Trophoblast cell (in vitro differentiated cells and primary cell): ENCODE data around the gene MFSD8.
"Not testable (repeated sequence)": the region's sequence is repeated elsewhere in the genome, so short reads cannot be mapped to it uniquely, and the experiment has no call there.

Experiments used
- DNase-seq, 2 donors: peaks; one replicate each; pipeline ENCODE4 v3.0.0-alpha.2; 2016
- H2AFZ ChIP-seq: 2 replicates; pipeline ENCODE4 v1.6.1; 2013; ENCODE audit warnings: low read length, moderate library complexity, mild to moderate bottlenecking; ENCODE audit not compliant: insufficient read depth, poor library complexity
- H2AK5ac ChIP-seq: 2 replicates; pipeline ENCODE4 v1.6.1; 2013; ENCODE audit warnings: mild to moderate bottlenecking, low read length
- H2BK120ac ChIP-seq: 2 replicates; pipeline ENCODE4 v1.6.1; 2013; ENCODE audit warnings: low read length, mild to moderate bottlenecking, moderate library complexity; ENCODE audit not compliant: insufficient read depth, poor library complexity
- H2BK12ac ChIP-seq: 2 replicates; pipeline ENCODE4 v1.6.1; 2013; ENCODE audit warnings: mild to moderate bottlenecking, low read length, moderate library complexity
- H2BK5ac ChIP-seq: 2 replicates; pipeline ENCODE4 v1.6.1; 2013; ENCODE audit warnings: low read length, low read depth, moderate library complexity, mild to moderate bottlenecking; ENCODE audit not compliant: poor library complexity
- H3K14ac ChIP-seq: 2 replicates; pipeline ENCODE4 v1.6.1; 2013; ENCODE audit warnings: mild to moderate bottlenecking, low read length
- H3K18ac ChIP-seq: 2 replicates; pipeline ENCODE4 v1.6.1; 2013; ENCODE audit warnings: mild to moderate bottlenecking, low read length
- H3K23ac ChIP-seq: 2 replicates; pipeline ENCODE4 v1.6.1; 2013; ENCODE audit warnings: low read length
- H3K27ac ChIP-seq: 2 replicates; pipeline ENCODE4 v1.5.1; 2013; ENCODE audit warnings: low read depth, mild to moderate bottlenecking, inconsistent platforms, low read length, moderate library complexity
- H3K27me3 ChIP-seq: 2 replicates; pipeline ENCODE4 v1.6.1; 2013; ENCODE audit warnings: inconsistent platforms, mild to moderate bottlenecking, low read length, moderate library complexity; ENCODE audit not compliant: insufficient read depth
- H3K36me3 ChIP-seq, 2 experiments: 1 replicate in 1 of 2; 2 replicates in 1 of 2; pipeline ENCODE4 v1.6.1; 2013; ENCODE audit warnings: low read length in 2 of 2, mild to moderate bottlenecking in 2 of 2, moderate library complexity in 1 of 2; ENCODE audit not compliant: insufficient read depth in 2 of 2, control insufficient read depth in 1 of 2
- H3K4ac ChIP-seq: 2 replicates; pipeline ENCODE4 v1.6.1; 2013; ENCODE audit warnings: low read depth, mild to moderate bottlenecking, low read length, moderate library complexity
- H3K4me1 ChIP-seq, 2 experiments: 1 replicate in 1 of 2; 2 replicates in 1 of 2; pipeline ENCODE4 v1.6.1; 2013; ENCODE audit warnings: low read length in 2 of 2, mild to moderate bottlenecking in 2 of 2, moderate library complexity in 1 of 2; ENCODE audit not compliant: insufficient read depth in 2 of 2, control insufficient read depth in 1 of 2
- H3K4me2 ChIP-seq: 2 replicates; pipeline ENCODE4 v1.6.1; 2013; ENCODE audit warnings: inconsistent platforms, mild to moderate bottlenecking, low read length, moderate library complexity
- H3K4me3 ChIP-seq: 2 replicates; pipeline ENCODE4 v1.5.1; 2013; ENCODE audit warnings: mild to moderate bottlenecking, low read depth, low read length, inconsistent platforms
- H3K79me1 ChIP-seq: one replicate; pipeline ENCODE4 v1.6.1; 2013; ENCODE audit warnings: low read length
- H3K79me2 ChIP-seq: 2 replicates; pipeline ENCODE4 v1.6.1; 2013; ENCODE audit warnings: low read length, mild to moderate bottlenecking; ENCODE audit not compliant: control insufficient read depth, insufficient read depth, poor library complexity
- H3K9ac ChIP-seq: 2 replicates; pipeline ENCODE4 v1.6.1; 2013; ENCODE audit warnings: mild to moderate bottlenecking, low read length
- H3K9me3 ChIP-seq: 2 replicates; pipeline ENCODE4 v1.6.1; 2013; ENCODE audit warnings: low read depth, mild to moderate bottlenecking, control low read depth, inconsistent platforms, low read length; ENCODE audit not compliant: insufficient read depth
- H4K12ac ChIP-seq: 2 replicates; pipeline ENCODE4 v1.6.1; 2013; ENCODE audit warnings: low read depth, mild to moderate bottlenecking, low read length, moderate library complexity
- H4K8ac ChIP-seq: 2 replicates; pipeline ENCODE4 v1.6.1; 2013; ENCODE audit warnings: low read depth, mild to moderate bottlenecking, low read length, moderate library complexity
- H4K91ac ChIP-seq: one replicate; pipeline ENCODE4 v1.6.1; 2013; ENCODE audit warnings: low read depth, mild to moderate bottlenecking, low read length, moderate library complexity
- whole genome bisulfite sequencing: extraction: QIAGEN DNeasy Blood & Tissue Kit; methylation state at CpG from one replicate; pipeline ENCODE4 v1.1.7; 2013; ENCODE audit warnings: missing lambda C conversion rate; ENCODE audit not compliant: insufficient read length, insufficient coverage; ENCODE audit errors: extremely low coverage; 5-methylcytosine and 5-hydroxymethylcytosine counted together

MFSD8 gene

GRCh38 chr4:127970925-127971324 lies 6.0 kb upstream of the MFSD8 start:
- not testable (repeated sequence) for H3K9ac ChIP-seq, H3K14ac ChIP-seq, H2BK120ac ChIP-seq, H3K9me3 ChIP-seq, H2AFZ ChIP-seq, H3K27me3 ChIP-seq, DNase-seq, H4K12ac ChIP-seq, H4K8ac ChIP-seq, H2BK12ac ChIP-seq, H3K36me3 ChIP-seq, H4K91ac ChIP-seq, H2BK5ac ChIP-seq, H3K4me2 ChIP-seq, H3K79me1 ChIP-seq, H3K18ac ChIP-seq, H2AK5ac ChIP-seq, H3K4me1 ChIP-seq, H3K79me2 ChIP-seq, H3K4ac ChIP-seq, H3K4me3 ChIP-seq, H3K27ac ChIP-seq, H3K23ac ChIP-seq
- no CpG with 5 or more reads among the region's 4 CpGs for WGBS

- no peak overlapping the region for H4K8ac ChIP-seq
- peaks cover 9% of the 10 kb centered on the region for H3K79me1 ChIP-seq
- H2BK12ac ChIP-seq, result no peak overlapping the region
- no peak overlapping the region for H2AFZ ChIP-seq
- H2BK5ac ChIP-seq, result no peak overlapping the region
- H3K4me1 ChIP-seq, result peaks cover 2 to 3% of the 10 kb centered on the region in 2 experiments
- H2AK5ac ChIP-seq, result no peak overlapping the region
- no peak overlapping the region for H3K4me3 ChIP-seq
- peaks cover 0 to 3% of the 10 kb centered on the region in 2 experiments for H3K36me3 ChIP-seq
- no peaks in the 10 kb centered on the region for H3K27me3 ChIP-seq
- no peak overlapping the region for H3K9ac ChIP-seq
- H4K12ac ChIP-seq, result no peak overlapping the region
- no peak overlapping the region for H3K4ac ChIP-seq
- H3K18ac ChIP-seq, result no peak overlapping the region
- no peak overlapping the region for H3K27ac ChIP-seq
- no peak overlapping the region for H3K23ac ChIP-seq
- no peak for DNase-seq
- H3K79me2 ChIP-seq, result peaks cover 11% of the 10 kb centered on the region
- H3K14ac ChIP-seq, result no peak overlapping the region
- no peak overlapping the region for H3K4me2 ChIP-seq
- WGBS, result no CpG with 5 or more reads among the region's 2 CpGs
- no peak overlapping the region for H4K91ac ChIP-seq
- H3K9me3 ChIP-seq, result no peaks in the 10 kb centered on the region
- H2BK120ac ChIP-seq, result no peak overlapping the region
Measured at GRCh38 chr4:127968586-127968985, 3.6 kb upstream of the MFSD8 start.

- no peak overlapping the region for H3K9ac ChIP-seq
- no peak overlapping the region for H2AFZ ChIP-seq
- no peak overlapping the region for H3K4me2 ChIP-seq
- H4K91ac ChIP-seq, result no peak overlapping the region
- H2BK120ac ChIP-seq, result no peak overlapping the region
- no CpG with 5 or more reads among the region's 1 CpG for WGBS
- H3K9me3 ChIP-seq, result no peaks in the 10 kb centered on the region
- peaks cover 9% of the 10 kb centered on the region for H3K79me1 ChIP-seq
- H4K12ac ChIP-seq, result no peak overlapping the region
- no peak overlapping the region for H3K27ac ChIP-seq
- H3K18ac ChIP-seq, result no peak overlapping the region
- no peak overlapping the region for H4K8ac ChIP-seq
- H2BK5ac ChIP-seq, result no peak overlapping the region
- peaks cover 0 to 4% of the 10 kb centered on the region in 2 experiments for H3K36me3 ChIP-seq
- H3K23ac ChIP-seq, result no peak overlapping the region
- H2BK12ac ChIP-seq, result no peak overlapping the region
- DNase-seq, result peak in 1 of 2 donors; percentile 61
- H3K4me3 ChIP-seq, result no peak overlapping the region
- H3K79me2 ChIP-seq, result peaks cover 11% of the 10 kb centered on the region
- no peak overlapping the region for H2AK5ac ChIP-seq
- peaks cover 2 to 3% of the 10 kb centered on the region in 2 experiments for H3K4me1 ChIP-seq
- H3K14ac ChIP-seq, result no peak overlapping the region
- no peak overlapping the region for H3K4ac ChIP-seq
- no peaks in the 10 kb centered on the region for H3K27me3 ChIP-seq
Measured at GRCh38 chr4:127967141-127967775, 2.3 kb upstream of the MFSD8 start.

- Histone ChIP-seq H2BK5ac (peak overlapping the region; percentile 92), H3K14ac (peak overlapping the region; percentile 90), H2AK5ac (peak overlapping the region; percentile 31), H3K4ac (peak overlapping the region; percentile 57), H3K23ac (no peak overlapping the region), H2AFZ (peak overlapping the region; percentile 82), H2BK120ac (peak overlapping the region; percentile 62), H3K18ac (peak overlapping the region; percentile 89), H2BK12ac (no peak overlapping the region), H3K4me2 (peak overlapping the region; percentile 85), H3K4me3 (peak overlapping the region; percentile 88), H3K9me3 (no peaks in the 10 kb centered on the region), H3K9ac (peak overlapping the region; percentile 78), H3K4me1 (peaks cover 2 to 3% of the 10 kb centered on the region in 2 experiments), H3K79me1 (peaks cover 9% of the 10 kb centered on the region), H3K27me3 (no peaks in the 10 kb centered on the region), H4K8ac (peak overlapping the region; percentile 90), H4K12ac (peak overlapping the region; percentile 76), H3K79me2 (peaks cover 11% of the 10 kb centered on the region), H3K36me3 (peaks cover 0 to 4% of the 10 kb centered on the region in 2 experiments), H3K27ac (peak overlapping the region; percentile 93), H4K91ac (peak overlapping the region; percentile 88)
- DNase-seq, result peak; percentile 44 to 72
- WGBS, result no CpG with 5 or more reads among the region's 15 CpGs
Measured at GRCh38 chr4:127965803-127966175, 816 bp upstream of the MFSD8 start.
